Liver (tissue), 9 donors: ENCODE data around the gene RIN1. TPM values are rescaled to one million over a fixed set of nuclear protein-coding genes. Genes with fewer than 3 reads are reported as not detected.

ENCODE experiments used
- DNase-seq: peaks from one replicate; pipeline ENCODE4 v3.0.0-alpha.2; 2017; ENCODE audit warnings: low spot score
- H3K27ac ChIP-seq, 2 donors: one replicate each; pipeline ENCODE4 v1.7.0; 2013; ENCODE audit warnings: inconsistent platforms in 2 of 2, low read length in 2 of 2, control low read depth in 1 of 2, low read depth in 1 of 2, mild to moderate bottlenecking in 1 of 2
- H3K27me3 ChIP-seq, 4 donors: one replicate each; pipeline versions ENCODE4 v1.6.1 to v1.7.0; 2013; ENCODE audit warnings: low read length in 3 of 4, inconsistent platforms in 1 of 4, mild to moderate bottlenecking in 1 of 4, moderate library complexity in 1 of 4; ENCODE audit not compliant: control insufficient read depth in 4 of 4, insufficient read depth in 4 of 4
- H3K36me3 ChIP-seq, 4 donors: one replicate each; pipeline versions ENCODE4 v1.6.1 to v1.7.0; 2013; ENCODE audit warnings: low read length in 3 of 4, mild to moderate bottlenecking in 3 of 4, low read depth in 1 of 4, moderate library complexity in 1 of 4; ENCODE audit not compliant: control insufficient read depth in 4 of 4, insufficient read depth in 3 of 4
- H3K4me1 ChIP-seq, 4 donors: one replicate each; pipeline versions ENCODE4 v1.6.1 to v1.7.0; 2013; ENCODE audit warnings: low read length in 3 of 4, mild to moderate bottlenecking in 3 of 4, moderate library complexity in 1 of 4; ENCODE audit not compliant: control insufficient read depth in 4 of 4, insufficient read depth in 4 of 4
- H3K4me3 ChIP-seq, 3 donors: one replicate each; pipeline versions ENCODE4 v1.6.1 to v1.7.0; 2013; ENCODE audit warnings: low read length in 3 of 3, control low read depth in 1 of 3, low read depth in 1 of 3, mild to moderate bottlenecking in 1 of 3
- H3K9ac ChIP-seq, 2 donors: one replicate each; pipeline ENCODE4 v1.7.0; 2013; ENCODE audit warnings: low read length in 2 of 2, mild to moderate bottlenecking in 2 of 2, moderate library complexity in 2 of 2, control low read depth in 1 of 2, low read depth in 1 of 2
- H3K9me3 ChIP-seq, 4 donors: one replicate each; pipeline versions ENCODE4 v1.6.1 to v1.7.0; 2013; ENCODE audit warnings: low read length in 3 of 4; ENCODE audit not compliant: control insufficient read depth in 4 of 4
- ATF3 ChIP-seq: IDR thresholded peaks from 2 replicates; pipeline ENCODE4 v1.6.1; 2016; ENCODE audit warnings: antibody characterized with exemption
- CTCF ChIP-seq: fragments of 150-350 bp; IDR thresholded peaks from 2 replicates; pipeline ENCODE4 v1.5.1; 2017; ENCODE audit warnings: improper control_type of control experiment, low read depth, low read length; ENCODE audit not compliant: missing input control
- EGR1 ChIP-seq, 2 donors: IDR thresholded peaks; 2 replicates each; pipeline ENCODE4 v1.6.1; 2016 to 2018; ENCODE audit warnings: antibody characterized with exemption in 2 of 2, low read depth in 2 of 2
- FOXA1 ChIP-seq: IDR thresholded peaks from 2 replicates; pipeline ENCODE4 v1.6.1; 2016; ENCODE audit warnings: antibody characterized with exemption
- FOXA2 ChIP-seq: IDR thresholded peaks from 2 replicates; pipeline ENCODE4 v1.6.1; 2016; ENCODE audit warnings: antibody characterized with exemption
- GABPA ChIP-seq, 2 donors: IDR thresholded peaks in 1 of 2; conservative IDR thresholded peaks in 1 of 2; 2 replicates each; pipeline ENCODE4 v1.6.1; 2016; ENCODE audit warnings: antibody characterized with exemption in 2 of 2, mild to moderate bottlenecking in 1 of 2, moderate library complexity in 1 of 2
- HNF4A ChIP-seq, 2 donors: conservative IDR thresholded peaks; 2 replicates each; pipeline ENCODE4 v1.6.1; 2016; ENCODE audit warnings: antibody characterized with exemption in 2 of 2, mild to moderate bottlenecking in 2 of 2
- HNF4G ChIP-seq: IDR thresholded peaks from 2 replicates; pipeline ENCODE4 v1.6.1; 2016; ENCODE audit warnings: antibody characterized with exemption
- JUND ChIP-seq, 2 donors: IDR thresholded peaks; 2 replicates each; pipeline ENCODE4 v1.6.1; 2016; ENCODE audit warnings: antibody characterized with exemption in 2 of 2
- MAX ChIP-seq: IDR thresholded peaks from 2 replicates; pipeline ENCODE4 v1.6.1; 2016; ENCODE audit warnings: antibody characterized with exemption
- NR2F2 ChIP-seq: IDR thresholded peaks from 2 replicates; pipeline ENCODE4 v1.6.1; 2016; ENCODE audit warnings: antibody characterized with exemption
- RAD21 ChIP-seq, 2 donors: IDR thresholded peaks; 2 replicates each; pipeline ENCODE4 v1.6.1; 2016; ENCODE audit warnings: antibody characterized with exemption in 2 of 2, mild to moderate bottlenecking in 2 of 2
- REST ChIP-seq: IDR thresholded peaks from 2 replicates; pipeline ENCODE4 v1.6.1; 2016; ENCODE audit warnings: antibody characterized with exemption, mild to moderate bottlenecking
- RXRA ChIP-seq, 2 donors: IDR thresholded peaks; 2 replicates each; pipeline ENCODE4 v1.6.1; 2017 to 2018; ENCODE audit warnings: antibody characterized with exemption in 2 of 2, mild to moderate bottlenecking in 1 of 2
- SP1 ChIP-seq: IDR thresholded peaks from 2 replicates; pipeline ENCODE4 v1.6.1; 2018; ENCODE audit warnings: antibody characterized with exemption, mild to moderate bottlenecking
- TAF1 ChIP-seq: conservative IDR thresholded peaks from 2 replicates; pipeline ENCODE4 v1.6.1; 2016; ENCODE audit warnings: antibody characterized with exemption, mild to moderate bottlenecking
- YY1 ChIP-seq: IDR thresholded peaks from 2 replicates; pipeline ENCODE4 v1.6.1; 2016; ENCODE audit warnings: antibody characterized with exemption, mild to moderate bottlenecking
- ZBTB33 ChIP-seq: IDR thresholded peaks from 2 replicates; pipeline ENCODE4 v1.6.1; 2016; ENCODE audit warnings: antibody characterized with exemption
- WGBS: extraction: QIAGEN DNeasy Blood & Tissue Kit; methylation state at CpG from one replicate; pipeline ENCODE4 v1.1.7; 2013; 5-methylcytosine and 5-hydroxymethylcytosine counted together
- polyA plus RNA-seq, 2 donors: library from polyadenylated mRNA; stranded (reverse) in 1 of 2; unstranded in 1 of 2; fragments of 200-250 nt in 1 of 2; fragments of >200 nt in 1 of 2; fragmentation: Nextera tagmentation in 1 of 2; extraction: Ambion mirVana in 1 of 2; gene quantifications; one replicate each; pipeline versions ENCODE4 v1.2.1 to v1.2.3, GENCODE V29; 2013 to 2015
- total RNA-seq, 2 donors: library from RNA; depleted of rRNA; stranded (reverse); fragments of >200 nt; gene quantifications; one replicate each; pipeline ENCODE4 v1.2.3, GENCODE V29; 2014
- donor health status: healthy.
- donor health status: healthy.
- donor health status: healthy.
- donor health status: healthy.
- donor health status: healthy.

Gene RIN1
- total and polyA plus RNA-seq, 4 donors: 0.11 to 1.1 (median 0.53) TPM

GRCh38 chr11:66324664-66325063 is 11.6 kb downstream of the RIN1 start (continued):
- TF ChIP-seq ATF3 (no peak), MAX (no peak), SP1 (no peak), YY1 (no peak), FOXA1 (no peak), EGR1 (IDR thresholded peaks at IDR 0.05; ENCODE audit: low read depth in 2 of 2) (no peak), JUND (IDR thresholded peaks at IDR 0.05) (no peak), HNF4G (no peak), FOXA2 (no peak)

GRCh38 chr11:66323684-66324083 is 12.6 kb downstream of the RIN1 start:
- Histone ChIP-seq H3K9ac (no peak overlapping the region), H3K27ac (no peak overlapping the region), H3K9me3 (no peaks in the 10 kb centered on the region), H3K4me1 (peaks cover 2 to 11% (median 4%) of the 10 kb centered on the region in 4 donors), H3K36me3 (no peaks in the 10 kb centered on the region), H3K4me3 (no peak overlapping the region), H3K27me3 (no peaks in the 10 kb centered on the region)
- WGBS: 98% methylated on average over 1 of the region's 1 CpG
- no peak for TF ChIP-seq ZBTB33
- no peak for TF ChIP-seq NR2F2
- no peak for TF ChIP-seq REST
- TF ChIP-seq TAF1: no peak
- no peak for TF ChIP-seq JUND (IDR thresholded peaks at IDR 0.05)
- no peak for TF ChIP-seq HNF4G
- TF ChIP-seq GABPA (IDR thresholded peaks at IDR 0.05 in 1 of 2, conservative IDR thresholded peaks at IDR 0.05 in 1 of 2): no peak
- no peak for TF ChIP-seq HNF4A (conservative IDR thresholded peaks at IDR 0.05)
- no peak for TF ChIP-seq RAD21 (IDR thresholded peaks at IDR 0.05)
- no peak for TF ChIP-seq ATF3
- no peak for TF ChIP-seq MAX
- TF ChIP-seq YY1: no peak
- no peak for TF ChIP-seq CTCF
- no peak for TF ChIP-seq SP1
- TF ChIP-seq EGR1 (IDR thresholded peaks at IDR 0.05; ENCODE audit: low read depth in 2 of 2): no peak
- TF ChIP-seq RXRA (IDR thresholded peaks at IDR 0.05): no peak
- no peak for TF ChIP-seq FOXA2
- no peak for TF ChIP-seq FOXA1
- DNase-seq: no peak
